Measurements from ENCODE around the gene NSG2. TPM values are rescaled to one million over a fixed set of nuclear protein-coding genes. Genes with fewer than 3 reads are reported as not detected.
"Not testable (repeated sequence)": the region's sequence is repeated elsewhere in the genome, so short reads cannot be mapped to it uniquely, and the experiment has no call there.

NSG2 gene
- total RNA-seq, 1 donor = not detected

GRCh38 chr5:174098694-174099093 is 53.2 kb downstream of the NSG2 start:
- no peak for DNase-seq (ENCODE audit: low read depth in 2 of 3, low spot score in 2 of 3)

GRCh38 chr5:174100490-174100889 is 55.0 kb downstream of the NSG2 start:
- DNase-seq (ENCODE audit: low read depth in 2 of 3, low spot score in 2 of 3) = no peak

- DNase-seq (ENCODE audit: low read depth in 2 of 3, low spot score in 2 of 3) = no peak
Observed at GRCh38 chr5:174101195-174101730, 55.8 kb downstream of the NSG2 start.

- DNase-seq (ENCODE audit: low read depth in 2 of 3, low spot score in 2 of 3) = not testable (repeated sequence)
Observed at GRCh38 chr5:174102574-174102973, 57.1 kb downstream of the NSG2 start.

- no peak for DNase-seq (ENCODE audit: low read depth in 2 of 3, low spot score in 2 of 3)
Observed at GRCh38 chr5:174106997-174107655, 61.6 kb downstream of the NSG2 start.

- DNase-seq (ENCODE audit: low read depth in 2 of 3, low spot score in 2 of 3) = no peak
Observed at GRCh38 chr5:174108745-174109144, 63.2 kb downstream of the NSG2 start.

- no peak for DNase-seq (ENCODE audit: low read depth in 2 of 3, low spot score in 2 of 3)
Observed at GRCh38 chr5:174109698-174110260, 64.3 kb downstream of the NSG2 start.

- DNase-seq (ENCODE audit: low read depth in 2 of 3, low spot score in 2 of 3) = no peak
Observed at GRCh38 chr5:174110310-174110709, 64.8 kb downstream of the NSG2 start.

GRCh38 chr5:174111287-174111973 is 65.9 kb downstream of the NSG2 start:
- no peak for DNase-seq (ENCODE audit: low read depth in 2 of 3, low spot score in 2 of 3)

- no peak for DNase-seq (ENCODE audit: low read depth in 2 of 3, low spot score in 2 of 3)
Observed at GRCh38 chr5:174115226-174115625, 69.7 kb downstream of the NSG2 start.

GRCh38 chr5:174118823-174119467 is 73.4 kb downstream of the NSG2 start:
- no peak for DNase-seq (ENCODE audit: low read depth in 2 of 3, low spot score in 2 of 3)

GRCh38 chr5:174119468-174119881 is 74.0 kb downstream of the NSG2 start:
- no peak for DNase-seq (ENCODE audit: low read depth in 2 of 3, low spot score in 2 of 3)

GRCh38 chr5:174120401-174121005 is 75.0 kb downstream of the NSG2 start:
- DNase-seq (ENCODE audit: low read depth in 2 of 3, low spot score in 2 of 3) = no peak

GRCh38 chr5:174134545-174134944 is 89.0 kb downstream of the NSG2 start:
- DNase-seq (ENCODE audit: low read depth in 2 of 3, low spot score in 2 of 3) = no peak

- DNase-seq (ENCODE audit: low read depth in 2 of 3, low spot score in 2 of 3) = no peak
Observed at GRCh38 chr5:174139623-174140022, 94.1 kb downstream of the NSG2 start.

GRCh38 chr5:174140452-174141020 is 95.0 kb downstream of the NSG2 start:
- no peak for DNase-seq (ENCODE audit: low read depth in 2 of 3, low spot score in 2 of 3)

GRCh38 chr5:174141398-174141797 is 95.9 kb downstream of the NSG2 start:
- DNase-seq (ENCODE audit: low read depth in 2 of 3, low spot score in 2 of 3) = no peak

GRCh38 chr5:174145091-174145490 is 99.6 kb downstream of the NSG2 start:
- no peak for DNase-seq (ENCODE audit: low read depth in 2 of 3, low spot score in 2 of 3)

GRCh38 chr5:174145821-174146220 is 100.3 kb downstream of the NSG2 start:
- DNase-seq (ENCODE audit: low read depth in 2 of 3, low spot score in 2 of 3) = no peak

GRCh38 chr5:174146556-174146955 is 101.0 kb downstream of the NSG2 start:
- no peak for DNase-seq (ENCODE audit: low read depth in 2 of 3, low spot score in 2 of 3)

GRCh38 chr5:174147012-174147411 is 101.5 kb downstream of the NSG2 start:
- not testable (repeated sequence) for DNase-seq (ENCODE audit: low read depth in 2 of 3, low spot score in 2 of 3)
